Transverse colon (tissue), 4 donors: Measurements from ENCODE around the gene ATP5PO.

Source experiments
- CTCF ChIP-seq, 5 experiments: fragments of 200-600 bp in 3 of 5; fragments of 450-650 bp in 2 of 5; sonication (generic) in 3 of 5; IDR thresholded peaks; 1 replicate in 2 of 5; 2 replicates in 3 of 5; pipeline ENCODE4 v1.5.1; 2016 to 2017; ENCODE audit warnings: antibody characterized with exemption in 5 of 5, inconsistent platforms in 3 of 5, mild to moderate bottlenecking in 2 of 5, moderate library complexity in 1 of 5
- POLR2A ChIP-seq: fragments of 450-650 bp; IDR thresholded peaks from one replicate; pipeline ENCODE4 v1.6.1; 2016; ENCODE audit warnings: antibody characterized with exemption, mild to moderate bottlenecking, moderate library complexity
- POLR2AphosphoS5 ChIP-seq, 3 donors: sonication (generic); formaldehyde crosslinking; IDR thresholded peaks; one replicate each; pipeline ENCODE4 v1.6.1; 2016; ENCODE audit warnings: antibody characterized with exemption in 3 of 3

- no peak for TF ChIP-seq POLR2AphosphoS5 (IDR thresholded peaks at IDR 0.05)
- TF ChIP-seq CTCF (IDR thresholded peaks at IDR 0.05) = no peak
- TF ChIP-seq POLR2A = no peak
These were observed 33.7 kb downstream of the ATP5PO start for GRCh38 chr21:33881689-33882440.
